Activated naive CD8-positive, alpha-beta T cell treated with anti-CD3 and anti-CD28 coated beads, Interleukin-2, amount 50 U/mL, for 16 hours (primary cell): ENCODE measurements around the gene TMEM190.

Source experiments
- DNase-seq: peaks from one replicate; pipeline ENCODE4 v3.0.0-alpha.2; 2020; ENCODE audit warnings: low read depth, low spot score

TMEM190 gene

DNA sequence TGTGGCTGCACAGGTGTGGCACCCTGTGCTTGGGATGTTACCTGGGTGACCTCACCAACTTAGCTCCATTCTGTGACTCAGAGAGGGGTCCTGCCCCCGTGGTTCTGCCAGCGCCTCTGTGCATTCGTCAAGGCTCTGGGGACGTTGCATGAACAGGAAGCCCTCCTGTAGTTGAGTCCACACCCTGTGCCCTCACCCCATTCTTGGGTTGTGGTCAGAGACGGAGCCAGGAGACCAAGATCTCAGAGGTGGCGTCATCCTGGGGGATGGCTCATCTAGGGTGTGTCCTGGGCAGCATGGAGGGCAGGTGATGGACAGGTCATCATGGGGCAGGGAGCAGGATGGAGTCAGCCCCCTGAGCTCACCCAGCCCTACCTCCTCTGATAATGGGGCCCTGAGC, 24.6 kb upstream of the TMEM190 start:
- no peak for DNase-seq

DNA sequence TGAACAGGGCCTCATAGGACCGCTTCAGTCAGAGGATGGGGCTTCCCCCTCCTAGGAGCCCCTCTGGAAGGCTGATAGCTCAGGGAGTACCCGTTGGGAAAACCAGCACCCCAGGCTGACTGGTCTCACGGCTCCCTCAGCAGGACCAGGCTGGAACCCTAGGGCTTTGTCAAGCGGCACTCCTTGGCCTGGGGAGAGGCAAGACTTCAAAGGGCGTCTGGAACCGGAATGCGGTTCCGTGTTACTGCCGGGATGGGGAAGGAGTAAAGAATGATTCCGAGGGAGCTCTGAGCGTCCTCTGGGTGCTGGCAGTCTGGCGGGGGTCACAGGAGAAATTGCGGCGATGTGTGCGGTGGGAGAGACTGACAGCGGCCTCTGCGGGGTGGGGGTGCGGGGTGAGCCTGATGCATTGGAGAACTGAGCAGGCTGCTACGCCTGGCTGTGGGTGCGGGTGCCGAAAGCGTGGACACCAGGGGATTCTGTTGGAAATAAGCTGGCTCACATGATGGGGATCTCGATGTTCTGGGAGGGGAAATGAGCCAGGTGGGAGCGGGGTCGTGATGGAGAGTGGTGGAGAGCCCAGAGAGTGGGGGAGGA, 24.0 kb upstream of the TMEM190 start:
- DNase-seq = no peak

DNA sequence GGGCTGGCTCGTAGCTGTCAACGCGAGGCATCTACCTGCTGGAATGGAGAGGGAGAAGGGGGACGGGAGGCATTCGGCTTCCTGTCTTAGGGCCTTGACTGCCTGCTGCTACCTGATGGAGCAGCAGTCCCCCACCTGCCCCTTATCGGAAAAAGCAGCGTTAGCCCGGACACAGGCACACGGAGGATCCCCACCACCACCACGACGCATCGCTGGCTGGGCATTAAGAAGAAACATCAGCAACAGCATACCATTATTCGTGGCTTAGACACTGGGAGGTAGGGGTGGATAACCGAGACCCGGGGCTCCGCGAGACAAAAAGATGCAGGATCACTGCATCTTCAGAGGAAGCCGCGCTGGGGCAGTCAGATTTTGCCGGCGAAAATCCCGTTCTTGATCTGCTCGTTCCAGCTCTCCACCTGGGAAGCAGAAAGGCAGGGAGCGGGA, 23.2 kb upstream of the TMEM190 start:
- no peak for DNase-seq

DNA sequence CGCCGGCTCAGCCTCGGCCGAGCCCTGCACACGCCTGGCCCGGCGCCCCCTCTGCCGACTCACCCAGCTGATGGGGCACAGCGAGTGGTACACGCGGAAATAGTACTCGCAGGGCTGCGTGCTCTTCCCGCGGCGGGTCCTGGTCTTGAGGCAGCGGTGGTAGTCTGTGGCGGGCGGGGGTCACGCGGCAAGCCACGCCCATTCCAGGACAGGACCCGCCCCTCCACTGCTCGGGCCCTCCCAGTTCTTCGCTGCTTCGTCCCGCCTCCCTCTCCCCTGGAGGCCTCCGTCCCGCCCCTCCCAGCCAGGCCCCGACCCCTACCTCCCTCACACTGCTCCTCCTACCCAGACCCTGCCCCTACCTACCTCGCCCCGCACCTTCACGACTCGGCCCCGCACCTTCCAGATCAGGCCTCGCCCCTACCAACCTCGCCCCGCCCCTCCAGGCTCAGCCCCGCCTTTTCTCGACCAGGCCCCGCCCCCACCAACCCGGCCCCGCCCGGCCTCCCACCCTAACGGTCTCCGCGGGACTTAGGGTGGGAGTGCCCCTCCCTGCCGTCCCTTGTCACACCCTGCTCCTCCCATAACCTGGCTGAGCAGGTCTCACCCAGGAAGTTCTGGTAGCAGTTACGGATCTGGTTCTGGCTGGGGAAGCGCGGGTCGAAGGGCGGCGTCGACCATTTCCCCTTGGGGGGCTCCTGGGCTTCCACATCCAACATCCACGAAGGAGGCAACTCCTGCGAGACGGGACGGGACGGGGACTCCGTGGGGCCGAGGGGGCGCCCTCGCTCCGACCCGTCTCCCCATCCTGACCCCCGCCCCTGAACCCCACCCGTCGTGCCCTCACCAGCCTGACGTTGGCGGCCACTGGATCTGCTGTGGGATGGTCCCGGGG, 22.6 kb upstream of the TMEM190 start:
- DNase-seq = peak; percentile 37

DNA sequence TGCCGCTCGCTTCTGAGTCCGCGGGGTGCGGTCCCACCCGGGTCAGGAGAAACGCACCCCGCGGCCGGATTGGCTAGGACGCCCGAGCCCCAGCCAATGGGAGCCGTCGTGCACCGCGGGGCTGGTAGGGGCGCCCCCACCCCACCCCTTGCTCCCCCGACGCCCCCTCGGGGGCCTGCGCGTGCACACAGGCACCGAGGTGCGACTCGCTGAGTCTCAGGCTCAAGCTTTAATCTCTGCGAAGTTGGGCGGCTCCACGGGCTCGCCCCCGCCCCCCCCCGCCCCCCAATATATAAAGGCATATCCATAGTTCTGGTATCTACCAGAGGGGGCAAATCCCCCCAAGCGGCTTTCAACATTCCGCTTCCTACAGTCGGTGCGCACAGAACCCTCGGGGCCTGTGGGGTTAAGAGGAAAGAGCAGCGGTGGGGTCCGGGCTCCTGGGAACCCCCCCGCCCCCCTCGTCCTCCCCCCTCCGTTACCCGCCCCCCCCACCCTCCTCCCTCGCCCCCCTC, 21.9 kb upstream of the TMEM190 start, which contains the start of gene COX6B2:
TSS of gene COX6B2 (minus strand) at position 22 of the 515 bp plus-strand sequence. CDS start 198 bp downstream, outside the sequence.
- no peak for DNase-seq

DNA sequence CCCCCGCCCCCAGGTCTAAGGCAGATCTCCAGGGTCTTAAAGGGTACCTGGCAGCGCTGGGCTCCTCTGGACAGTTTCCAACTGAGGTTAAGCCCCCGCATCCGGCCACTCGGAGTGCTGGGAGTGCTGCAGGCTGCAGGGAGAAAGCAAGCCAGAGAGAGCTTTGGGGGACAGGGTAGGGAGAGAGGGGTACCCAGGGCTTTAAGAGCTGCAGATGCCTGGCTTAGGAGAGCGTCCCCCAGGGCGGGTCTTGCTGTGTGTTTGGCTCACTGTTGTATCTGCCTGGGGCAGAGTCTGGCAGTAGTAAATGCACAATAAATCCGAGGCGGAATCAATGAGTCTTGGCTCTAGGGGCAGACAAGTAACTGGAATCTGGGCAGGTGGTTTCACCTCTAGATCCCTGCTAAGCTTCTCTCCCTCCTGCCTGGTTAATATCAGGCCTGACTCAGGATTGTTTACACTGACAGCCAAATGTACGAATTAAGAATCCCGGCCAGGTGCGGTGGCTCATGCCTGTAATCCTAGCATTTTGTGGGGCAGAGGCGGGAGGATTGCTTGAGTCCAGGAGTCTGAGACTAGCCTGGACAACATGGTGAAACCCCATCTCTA, 21.3 kb upstream of the TMEM190 start:
- DNase-seq = no peak

DNA sequence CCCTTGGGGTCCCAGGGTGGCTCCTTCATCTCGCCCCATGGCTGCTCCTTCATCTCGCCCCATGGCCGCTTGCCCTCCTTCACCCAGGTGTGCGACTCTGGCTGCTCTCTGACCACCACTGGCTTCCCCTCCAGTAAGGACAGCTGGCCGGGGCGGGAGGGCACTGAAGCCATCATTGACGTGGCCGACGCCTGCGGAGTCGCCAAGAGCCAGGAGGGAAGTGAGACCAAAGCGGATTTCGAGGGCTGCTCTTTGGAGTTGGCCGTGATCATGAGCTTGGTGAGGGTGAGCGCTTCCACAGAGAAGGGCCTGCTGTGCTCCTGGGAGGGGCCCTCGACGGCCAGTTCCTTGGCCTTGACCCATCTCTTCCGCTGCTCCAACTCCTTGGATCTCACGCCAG, 18.1 kb upstream of the TMEM190 start:
- DNase-seq = no peak

DNA sequence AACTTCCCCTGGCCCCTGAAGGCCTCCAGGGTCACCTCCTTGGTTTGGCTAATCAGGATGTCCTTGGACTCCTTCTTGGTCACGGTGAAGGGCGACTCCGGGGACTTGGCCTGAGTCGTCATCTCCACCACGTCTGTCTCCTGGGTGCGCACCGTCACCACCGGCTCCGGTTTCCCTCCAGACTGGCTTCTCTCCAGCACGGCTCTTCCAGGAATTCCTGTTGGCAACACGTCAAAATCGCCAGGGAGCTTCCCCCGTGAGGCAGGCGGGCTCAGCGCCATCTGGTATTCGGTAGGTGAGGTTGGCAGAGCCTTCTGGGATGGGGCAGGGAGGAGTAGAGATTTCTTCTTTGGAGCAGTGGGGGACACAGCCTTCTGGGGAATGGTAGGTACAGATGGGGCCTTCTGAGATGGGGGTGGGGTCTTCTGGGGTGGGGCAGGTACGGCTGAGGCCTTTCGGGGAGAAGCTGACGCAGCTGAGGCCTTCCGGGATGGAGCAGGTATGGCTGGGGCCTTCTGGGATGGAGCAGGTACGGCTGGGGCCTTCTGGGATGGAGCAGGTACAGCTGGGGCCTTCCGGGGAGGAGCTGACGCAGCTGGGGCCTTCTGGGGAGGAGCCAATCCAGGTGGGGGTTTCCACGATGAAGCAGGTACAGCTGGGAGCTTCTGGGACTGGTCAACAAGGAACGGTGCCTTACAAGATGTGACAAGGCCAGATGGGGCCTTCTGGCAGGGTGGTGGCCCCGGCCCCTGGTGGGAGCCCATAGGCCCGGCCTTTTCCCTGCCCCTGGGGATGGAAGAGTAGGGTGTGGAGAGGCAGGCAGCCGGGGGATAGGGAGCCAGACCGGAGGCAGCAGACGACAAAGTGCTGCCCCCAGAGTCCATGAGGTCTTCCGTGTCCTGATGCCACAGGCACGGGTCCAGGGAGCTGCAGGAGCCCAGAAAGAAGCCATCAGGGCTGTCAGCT, 17.4 kb upstream of the TMEM190 start:
- DNase-seq = no peak

DNA sequence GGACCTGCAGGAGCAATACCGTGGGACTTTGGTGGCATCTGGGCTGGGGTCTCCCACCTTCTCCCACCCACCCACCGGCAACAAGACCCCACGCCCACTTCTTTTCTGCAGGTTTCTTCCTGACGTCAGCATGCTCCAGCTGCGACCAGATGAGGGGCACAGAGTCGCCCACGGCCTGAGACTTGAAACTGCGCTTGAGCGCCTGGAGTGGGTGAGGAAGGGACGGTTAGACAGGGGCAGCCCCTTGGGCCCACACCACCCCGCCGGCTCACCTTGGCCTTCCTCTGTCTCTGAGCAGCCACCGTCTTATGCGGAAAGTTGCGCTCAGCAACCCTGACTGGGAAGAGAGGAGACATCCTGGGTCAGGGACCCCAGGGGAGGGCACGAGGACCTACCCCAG, 15.7 kb upstream of the TMEM190 start:
- DNase-seq = no peak

DNA sequence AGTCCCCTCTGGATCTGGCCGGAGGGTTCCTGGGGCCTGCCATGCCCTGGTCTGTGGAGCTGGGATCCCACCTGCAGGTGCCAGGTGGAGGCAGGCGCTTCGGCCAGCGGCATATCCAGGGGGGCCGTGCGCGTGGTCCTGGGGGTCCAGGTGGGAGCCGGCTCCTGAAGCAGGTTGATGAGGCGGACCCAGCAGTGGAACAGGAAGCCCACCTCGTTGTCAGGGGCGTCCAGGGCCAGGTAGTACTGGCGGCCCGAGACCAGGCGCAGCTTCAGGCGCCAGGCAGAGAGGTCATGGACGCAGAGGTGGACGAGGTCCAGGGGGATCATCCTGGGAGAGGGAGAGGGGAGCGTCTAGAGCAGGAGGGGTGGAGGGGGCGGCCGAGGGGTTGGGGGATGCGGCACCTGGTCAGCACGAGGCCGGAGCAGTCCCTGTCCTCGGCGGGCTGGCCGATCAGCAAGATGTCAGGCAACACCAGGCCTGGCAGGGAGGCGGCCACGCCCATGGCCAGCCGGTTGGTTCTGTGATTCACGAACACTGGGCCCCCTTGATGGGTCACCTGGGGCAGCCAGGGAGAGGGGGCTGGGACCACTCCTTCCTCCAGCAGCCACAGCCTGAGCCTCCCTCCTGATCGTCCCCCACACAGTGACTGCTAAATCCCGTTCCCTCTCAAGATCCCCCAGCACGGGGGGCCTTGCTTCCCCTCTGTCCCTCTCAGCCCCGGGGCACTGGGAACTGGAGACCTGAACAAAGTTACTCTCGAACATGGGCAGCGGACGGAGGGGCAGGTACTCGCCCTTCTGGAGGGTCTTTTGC, 14.2 kb upstream of the TMEM190 start:
- DNase-seq = no peak

DNA sequence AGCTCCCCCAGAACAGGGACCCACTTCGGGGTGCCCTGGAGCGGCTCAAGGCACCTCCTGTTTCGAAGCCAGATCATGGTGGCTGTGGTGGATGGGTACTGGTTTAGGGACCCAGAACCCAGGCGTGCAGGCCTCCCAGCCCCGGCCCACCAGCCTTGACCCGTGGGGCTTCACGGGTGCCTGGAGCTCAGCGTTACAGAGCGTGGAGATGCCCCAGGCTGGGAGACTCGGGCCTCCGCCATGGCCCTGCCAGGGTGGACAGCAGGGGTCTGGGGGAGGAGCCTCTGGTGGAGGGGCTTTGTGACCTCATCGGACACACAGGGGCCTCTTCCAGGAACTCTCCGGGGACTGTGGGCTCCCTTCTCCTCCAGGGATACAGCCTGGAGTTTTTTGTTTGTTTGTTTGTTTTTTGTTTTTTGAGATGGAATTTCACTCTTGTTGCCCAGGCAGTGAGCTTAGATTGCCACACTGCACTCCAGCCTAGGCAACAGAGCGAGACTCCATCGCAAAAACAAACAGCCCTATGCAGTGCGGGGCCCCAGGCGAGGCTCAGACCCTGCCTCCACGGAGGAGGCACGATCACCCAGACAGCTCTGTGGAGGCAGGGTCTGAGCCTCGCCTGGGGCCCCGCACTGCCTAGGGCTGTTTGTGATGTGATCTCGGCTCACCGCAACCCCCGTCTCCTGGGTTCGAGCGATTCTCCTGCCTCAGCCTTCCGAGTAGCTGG, 13.5 kb upstream of the TMEM190 start, which contains the start of gene GARIN5B:
TSS of gene GARIN5B (minus strand) at position 271 of the 727 bp plus-strand sequence. CDS start at position 77, 194 bp downstream.
- no peak for DNase-seq

DNA sequence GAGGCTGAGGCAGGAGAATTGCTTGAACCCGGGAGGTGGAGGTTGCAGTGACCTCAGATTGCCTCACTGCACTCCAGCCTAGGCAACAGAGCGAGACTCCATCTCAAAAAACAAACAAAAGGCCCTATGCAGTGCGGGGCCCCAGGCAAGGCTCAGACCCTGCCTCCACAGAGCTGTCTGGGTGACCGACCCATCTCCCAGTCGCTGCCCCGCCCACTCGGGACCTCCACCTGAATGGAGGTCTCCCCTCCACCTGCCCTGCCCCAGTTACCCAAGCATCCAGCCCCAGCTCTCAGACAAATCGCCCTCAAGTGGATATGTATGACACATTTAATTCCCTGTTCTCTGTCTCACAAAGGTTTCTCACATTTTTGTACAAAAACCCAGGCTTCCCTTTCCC, 11.4 kb upstream of the TMEM190 start:
- no peak for DNase-seq

DNA sequence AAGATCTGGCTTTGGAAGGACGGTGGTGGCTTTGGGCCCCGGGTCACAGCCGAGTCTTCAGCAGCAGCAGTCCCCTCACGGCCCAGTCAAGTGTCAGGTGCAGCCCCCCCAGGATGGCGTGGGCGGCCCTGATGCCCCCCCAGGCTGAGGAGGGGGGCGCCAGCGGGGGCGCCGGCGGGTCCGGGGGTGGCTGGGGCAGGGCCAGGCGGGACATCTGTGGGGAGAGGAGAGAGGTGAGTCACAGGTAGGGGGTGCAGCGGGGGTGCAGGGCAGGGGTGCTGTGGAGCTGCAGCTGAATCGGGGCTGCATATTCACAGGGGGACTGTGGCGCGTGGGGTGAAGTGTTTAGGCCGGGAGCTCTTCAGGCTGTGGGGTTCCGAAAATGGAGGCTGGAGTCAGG, 10.7 kb upstream of the TMEM190 start:
- no peak for DNase-seq

DNA sequence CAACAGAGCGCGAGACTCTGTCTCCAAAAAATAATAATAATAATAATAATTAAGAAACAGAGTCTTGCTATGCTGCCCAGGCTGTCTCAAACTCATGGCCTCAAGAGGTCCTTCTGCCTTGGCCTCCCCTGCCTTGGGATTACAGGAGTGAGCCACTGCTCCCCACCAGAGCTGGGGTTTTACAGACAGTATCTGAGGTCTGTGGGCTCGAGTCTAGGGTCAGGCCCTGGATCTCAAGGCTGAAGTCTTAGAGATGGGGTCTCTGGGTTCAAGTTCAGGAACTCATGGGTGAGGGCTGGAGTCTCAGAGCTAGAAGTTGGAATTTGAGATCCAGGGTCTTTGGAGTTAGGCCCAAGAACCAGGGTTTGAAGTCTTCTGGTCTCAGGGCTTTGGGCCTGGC, 9.8 kb upstream of the TMEM190 start:
- DNase-seq = no peak

DNA sequence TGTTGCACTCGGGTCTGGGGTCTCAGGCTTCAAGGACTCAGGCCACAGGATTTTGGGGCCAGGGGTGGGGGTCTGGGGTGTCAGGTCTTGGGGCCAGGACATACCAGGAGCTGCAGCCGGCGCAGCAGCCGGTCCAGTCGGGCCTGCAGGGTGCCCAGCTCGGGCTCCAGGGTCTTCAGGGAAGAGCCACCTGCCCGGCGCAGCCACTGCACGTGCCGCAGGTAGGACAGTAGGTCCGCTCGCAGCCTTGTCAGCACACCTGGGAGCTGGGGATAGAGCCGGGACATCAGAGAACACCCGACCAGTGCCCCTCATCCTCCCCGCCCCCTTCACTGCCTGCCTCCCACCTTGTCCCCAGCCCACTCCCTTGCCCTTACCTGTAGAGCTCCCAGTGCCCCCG, 8.5 kb upstream of the TMEM190 start:
- no peak for DNase-seq

DNA sequence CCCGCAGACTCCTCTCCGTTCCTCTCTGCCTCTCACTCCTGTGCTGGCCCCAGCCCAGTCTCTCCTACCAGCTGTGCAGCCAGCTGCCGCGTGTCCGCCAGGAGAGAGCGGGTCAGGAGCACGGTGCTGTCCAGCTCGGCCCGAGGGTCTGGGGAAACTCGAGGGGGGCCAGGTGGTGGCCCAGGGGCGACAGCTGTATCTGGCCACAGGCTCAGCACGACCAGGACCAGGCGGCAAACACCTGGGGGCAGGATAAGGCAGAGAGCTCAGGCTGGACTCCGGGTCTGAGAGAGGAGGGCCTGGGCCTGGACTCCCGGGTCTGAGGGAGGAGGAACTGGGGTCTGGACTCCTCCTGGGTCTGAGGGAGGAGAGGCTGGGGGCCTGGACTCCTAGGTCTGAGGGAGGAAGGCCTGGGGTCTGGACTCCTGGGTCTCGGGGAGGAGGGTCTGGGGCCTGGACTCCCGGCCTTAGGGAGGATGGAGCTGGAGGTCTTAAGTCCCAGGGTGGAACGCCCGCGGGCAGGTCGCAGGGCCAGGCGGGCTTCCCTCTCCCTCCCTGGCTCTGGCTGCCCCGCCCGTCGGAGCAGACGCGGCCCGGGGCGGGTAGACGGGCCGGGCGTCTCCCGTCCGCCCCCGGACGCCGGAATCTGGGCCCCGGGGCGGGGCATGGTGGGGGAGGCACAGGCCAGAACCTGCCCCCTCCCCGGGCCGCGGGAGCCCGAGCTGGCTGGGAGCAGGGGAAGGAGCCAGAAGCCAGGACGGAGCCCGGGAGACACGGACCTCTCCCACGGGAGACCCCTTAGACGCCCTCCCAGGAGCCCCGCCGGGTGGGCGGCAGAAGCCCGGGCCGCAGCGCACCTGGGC, 7.7 kb upstream of the TMEM190 start:
- DNase-seq = no peak

DNA sequence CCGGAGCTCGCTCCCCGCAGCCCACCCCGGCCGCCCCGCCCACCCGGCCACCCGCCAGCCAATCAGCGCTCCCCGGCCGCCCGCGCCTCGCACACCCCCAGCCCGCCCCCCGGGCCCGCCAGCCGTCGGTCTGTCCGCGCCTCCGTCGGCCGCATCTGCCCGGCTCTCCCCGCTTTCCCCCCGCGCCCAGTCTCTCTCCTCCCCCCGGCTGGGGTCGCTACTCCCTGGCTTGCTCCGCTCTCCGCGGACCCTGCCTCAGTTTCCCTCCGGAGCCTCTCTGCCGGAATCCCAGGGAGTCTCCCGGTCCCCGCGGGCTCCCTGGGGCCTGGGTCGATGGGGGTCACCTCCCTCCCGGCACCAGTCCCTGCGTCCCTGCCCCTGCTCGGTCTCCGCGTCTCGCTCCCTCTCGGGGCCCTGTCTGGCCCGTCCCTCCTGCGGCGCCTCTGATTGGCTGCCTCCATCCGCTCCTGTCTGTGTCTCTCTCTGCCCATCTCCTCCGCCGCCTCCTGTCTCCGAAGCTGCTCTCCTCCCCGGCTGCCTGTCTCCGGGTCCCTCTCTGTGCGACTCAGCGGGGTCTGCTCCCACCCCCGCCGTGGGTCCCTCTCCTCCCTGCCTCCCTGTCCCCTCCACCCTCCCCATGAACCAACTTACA, 6.8 kb upstream of the TMEM190 start:
- DNase-seq = no peak
